Natural killer cell (primary cell): Measurements from ENCODE around the gene HTR3B. TPM values are rescaled to one million over a fixed set of nuclear protein-coding genes. Genes with fewer than 3 reads are reported as not detected.

Experiments
- ATAC-seq, 3 donors: fragments of 150-1000 bp in 2 of 3; fragments of 200-7000 bp in 1 of 3; cut with Tn5 transposase; 1 replicate in 1 of 3; 2 replicates in 2 of 3; pipeline ENCODE4 v1.10.0; 2021; ENCODE audit warnings: mild to moderate bottlenecking in 2 of 3, moderate library complexity in 2 of 3
- DNase-seq, 2 donors: peaks; one replicate each; pipeline versions ENCODE4 v3.0.0 to v3.0.0-alpha.2; 2013 to 2021; ENCODE audit warnings: mixed read lengths in 1 of 2
- H3K27ac ChIP-seq: one replicate; pipeline ENCODE4 v1.5.1; 2013; ENCODE audit warnings: mild to moderate bottlenecking, low read length
- H3K27me3 ChIP-seq: one replicate; pipeline ENCODE4 v1.6.1; 2013; ENCODE audit warnings: low read length; ENCODE audit not compliant: control insufficient read depth, insufficient read depth
- H3K36me3 ChIP-seq: one replicate; pipeline ENCODE4 v1.6.1; 2013; ENCODE audit warnings: low read length; ENCODE audit not compliant: control insufficient read depth, insufficient read depth
- H3K4me1 ChIP-seq: one replicate; pipeline ENCODE4 v1.6.1; 2013; ENCODE audit warnings: low read length; ENCODE audit not compliant: control insufficient read depth, insufficient read depth
- H3K4me3 ChIP-seq: one replicate; pipeline ENCODE4 v1.5.1; 2013; ENCODE audit warnings: low read length
- H3K9me3 ChIP-seq: one replicate; pipeline ENCODE4 v1.6.1; 2013; ENCODE audit warnings: low read length; ENCODE audit not compliant: control insufficient read depth, insufficient read depth
- H3K27ac Mint-ChIP-seq, 2 donors: one replicate each; pipeline ENCODE4 v1.8.0; 2022; ENCODE audit warnings: mild to moderate bottlenecking in 2 of 2, mixed read lengths in 2 of 2, moderate library complexity in 1 of 2
- H3K27me3 Mint-ChIP-seq, 2 donors: one replicate each; pipeline ENCODE4 v1.8.0; 2022; ENCODE audit warnings: low read depth in 2 of 2, mixed read lengths in 2 of 2
- H3K36me3 Mint-ChIP-seq: one replicate; pipeline ENCODE4 v1.8.0; 2022; ENCODE audit warnings: mixed read lengths
- H3K4me1 Mint-ChIP-seq, 2 donors: one replicate each; pipeline ENCODE4 v1.8.0; 2022; ENCODE audit warnings: mixed read lengths in 2 of 2
- H3K4me3 Mint-ChIP-seq: one replicate; pipeline ENCODE4 v1.8.0; 2022; ENCODE audit warnings: mild to moderate bottlenecking, moderate library complexity, mixed read lengths
- H3K9me3 Mint-ChIP-seq, 2 donors: one replicate each; pipeline ENCODE4 v1.8.0; 2022; ENCODE audit warnings: mixed read lengths in 2 of 2
- CTCF ChIP-seq: fragments of 200-600 bp; IDR thresholded peaks from one replicate; pipeline ENCODE4 v1.8.0; 2022; ENCODE audit warnings: antibody characterized with exemption
- WGBS: methylation state at CpG from one replicate; pipeline ENCODE4 v1.1.7; 2013; ENCODE audit warnings: missing lambda C conversion rate; ENCODE audit not compliant: insufficient coverage; 5-methylcytosine and 5-hydroxymethylcytosine counted together
- intact Hi-C: fragments of 100-400 bp; cut with micrococcal nuclease; formaldehyde crosslinking; loops from one replicate; pipeline ENCODE4 v1.14.2; 2022
- total RNA-seq, 4 donors: library from RNA; stranded (reverse); fragments of 120-200 nt in 1 of 4; gene quantifications; one replicate each; pipeline versions ENCODE4 v1.2.3 to v1.2.4, GENCODE V29; 2013 to 2022

Gene HTR3B
- total RNA-seq, 3 donors from 2014 or later (not counting 1 experiment from before 2014, with no cell fraction given): not detected

DNA sequence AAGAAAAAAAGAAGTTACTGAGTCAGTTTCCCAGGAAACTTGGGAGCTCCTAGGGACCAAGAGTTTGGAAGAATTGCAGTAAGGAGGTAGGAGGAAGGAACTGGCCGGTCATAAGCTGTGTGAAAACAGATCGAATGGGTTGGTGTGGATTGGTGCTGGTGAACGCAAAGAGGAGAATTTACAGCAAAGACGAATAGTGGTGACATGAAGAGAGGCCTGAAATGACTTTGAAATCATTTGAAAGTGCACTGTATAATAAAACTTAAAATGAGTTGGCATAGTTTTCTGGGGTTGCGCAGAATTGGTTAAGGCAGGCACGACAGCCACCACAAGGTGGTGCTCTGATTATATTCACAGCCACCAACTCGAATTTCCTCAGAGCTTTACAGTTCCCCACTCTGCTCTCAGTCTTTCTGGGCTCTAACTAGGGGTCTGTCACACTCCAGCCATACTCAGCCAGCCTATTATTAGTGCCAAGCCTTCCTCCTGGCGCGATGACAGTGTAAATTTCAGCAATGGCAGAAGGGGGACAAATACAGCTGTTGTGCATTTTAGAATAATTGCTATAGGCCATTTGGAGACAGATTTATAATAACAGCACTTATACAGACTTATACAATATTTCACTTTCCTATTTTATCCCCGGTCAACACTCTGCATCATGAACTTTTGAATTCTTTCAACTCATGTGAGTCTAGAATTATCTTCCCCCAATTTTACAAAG is 8.3 kb upstream of the HTR3B start:
- no peaks in the 10 kb centered on the region for H3K36me3 ChIP-seq
- no peaks in the 10 kb centered on the region for H3K9me3 Mint-ChIP-seq
- peaks cover 13 to 14% of the 10 kb centered on the region in 2 donors for H3K4me1 Mint-ChIP-seq
- no peak overlapping the region for H3K27ac Mint-ChIP-seq
- DNase-seq: peak in 1 of 2 donors; percentile 69
- H3K27me3 ChIP-seq: no peaks in the 10 kb centered on the region
- no peaks in the 10 kb centered on the region for H3K9me3 ChIP-seq
- H3K4me3 ChIP-seq: no peak overlapping the region
- peaks cover 0 to 2% of the 10 kb centered on the region in 2 donors for H3K27me3 Mint-ChIP-seq
- no peak overlapping the region for H3K4me3 Mint-ChIP-seq
- intact Hi-C loops: loop anchor here (1.0 kb wide), 1 partner anchor 365 kb away; no protein-coding TSS in a partner anchor
- TF ChIP-seq CTCF: peak; percentile 69
- ATAC-seq: peak; percentile 73 to 80 (median 76)
- WGBS: 33% methylated on average over 10 of the region's 10 CpGs
- no peak overlapping the region for H3K27ac ChIP-seq
- no peaks in the 10 kb centered on the region for H3K36me3 Mint-ChIP-seq
- no peaks in the 10 kb centered on the region for H3K4me1 ChIP-seq

DNA sequence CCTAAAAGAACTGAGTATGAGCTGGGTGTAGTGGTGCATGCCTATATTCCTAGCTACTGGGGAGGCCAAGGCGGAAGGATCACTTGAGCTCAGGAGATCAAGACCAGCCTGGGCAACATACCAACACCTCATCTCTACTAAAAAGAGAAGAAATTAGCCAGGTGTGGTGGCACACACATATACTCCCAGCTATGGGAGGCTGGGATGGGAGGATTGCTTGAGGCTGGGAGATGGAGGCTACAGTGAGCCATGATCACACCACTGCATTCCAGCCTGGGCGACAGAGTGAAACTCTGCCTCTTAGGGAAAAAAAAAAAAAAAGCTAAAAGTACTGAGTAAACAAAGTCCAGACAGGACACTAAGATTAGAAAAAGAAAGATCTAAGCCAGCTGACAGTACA is 3.5 kb upstream of the HTR3B start:
- Histone ChIP-seq H3K9me3 (no peaks in the 10 kb centered on the region), H3K36me3 (no peaks in the 10 kb centered on the region), H3K4me3 (no peak overlapping the region), H3K4me1 (no peaks in the 10 kb centered on the region), H3K27me3 (no peaks in the 10 kb centered on the region), H3K27ac (no peak overlapping the region)
- Mint-ChIP-seq H3K9me3 (no peaks in the 10 kb centered on the region), H3K36me3 (no peaks in the 10 kb centered on the region), H3K27me3 (peaks cover 11 to 15% of the 10 kb centered on the region in 2 donors), H3K4me3 (no peak overlapping the region), H3K4me1 (peaks cover 9% of the 10 kb centered on the region in 2 donors), H3K27ac (no peak overlapping the region)
- WGBS: 100% methylated on average over 1 of the region's 2 CpGs
- ATAC-seq (no peak), DNase-seq (no peak)
- intact Hi-C loops: no loop called here
- TF ChIP-seq CTCF: no peak

DNA sequence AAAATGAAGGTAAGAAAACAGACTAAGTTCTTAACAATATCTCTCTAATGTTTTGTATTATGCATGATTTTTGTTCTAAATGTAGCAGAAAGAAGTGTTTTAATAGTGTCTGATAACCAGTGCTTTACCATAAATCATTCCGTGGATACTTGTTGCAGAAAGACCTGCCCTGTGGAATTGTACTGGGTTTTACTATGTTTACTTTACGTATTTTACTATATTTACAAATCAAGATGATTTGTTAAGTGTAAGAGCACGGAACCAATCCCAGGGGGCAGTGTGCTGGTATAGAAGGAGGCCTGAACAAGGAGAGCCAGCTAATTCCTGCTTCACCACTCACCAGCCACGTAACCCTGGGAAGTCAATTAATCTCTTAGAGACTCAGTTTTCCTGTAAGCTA is 1.4 kb downstream of the HTR3B start:
- Mint-ChIP-seq H3K27ac (no peak overlapping the region), H3K4me3 (no peak overlapping the region), H3K4me1 (no peaks in the 10 kb centered on the region), H3K27me3 (peaks cover 21 to 45% of the 10 kb centered on the region in 2 donors), H3K9me3 (no peaks in the 10 kb centered on the region), H3K36me3 (no peaks in the 10 kb centered on the region)
- H3K9me3 ChIP-seq: no peaks in the 10 kb centered on the region
- ATAC-seq (no peak), DNase-seq (no peak)
- H3K4me1 ChIP-seq: no peaks in the 10 kb centered on the region
- no peak overlapping the region for H3K4me3 ChIP-seq
- intact Hi-C loops: no loop called here
- H3K36me3 ChIP-seq: no peaks in the 10 kb centered on the region
- no peak for TF ChIP-seq CTCF
- no peaks in the 10 kb centered on the region for H3K27me3 ChIP-seq
- WGBS: no CpG with 5 or more reads among the region's 4 CpGs
- no peak overlapping the region for H3K27ac ChIP-seq

DNA sequence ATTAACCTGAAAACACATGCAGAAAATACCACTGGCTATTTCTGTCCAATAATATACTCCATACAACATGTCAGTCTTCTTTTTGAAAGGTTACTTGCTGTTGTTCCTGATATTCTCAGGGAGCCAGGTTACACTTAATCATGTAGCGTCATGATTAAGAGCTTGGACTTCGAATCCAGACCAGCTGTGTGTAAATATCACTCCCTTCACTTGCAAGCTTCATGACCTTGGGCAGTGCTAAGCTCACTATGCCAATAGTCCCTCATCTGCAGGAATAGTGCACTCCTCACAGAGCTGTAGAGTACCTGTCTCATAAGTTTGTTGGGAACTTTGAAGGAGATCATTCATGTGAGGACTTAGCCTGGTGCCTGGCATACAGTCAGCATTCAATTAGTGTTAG is 1.9 kb downstream of the HTR3B start:
- DNase-seq: no peak
- no peaks in the 10 kb centered on the region for H3K4me1 Mint-ChIP-seq
- no peak for TF ChIP-seq CTCF
- no peak overlapping the region for H3K4me3 Mint-ChIP-seq
- Histone ChIP-seq H3K4me1 (no peaks in the 10 kb centered on the region), H3K9me3 (no peaks in the 10 kb centered on the region), H3K27ac (no peak overlapping the region), H3K36me3 (no peaks in the 10 kb centered on the region), H3K4me3 (no peak overlapping the region), H3K27me3 (no peaks in the 10 kb centered on the region)
- H3K27ac Mint-ChIP-seq: no peak overlapping the region
- H3K36me3 Mint-ChIP-seq: no peaks in the 10 kb centered on the region
- 92% methylated on average over 2 of the region's 2 CpGs for WGBS
- ATAC-seq: no peak
- no peaks in the 10 kb centered on the region for H3K9me3 Mint-ChIP-seq
- H3K27me3 Mint-ChIP-seq: peaks cover 21 to 45% of the 10 kb centered on the region in 2 donors
- intact Hi-C loops: no loop called here
